VCaP (cell line): ENCODE data around the gene INSC.

Source experiments
- H3K27ac ChIP-seq: fragments of 450-650 bp; 2 replicates; pipeline ENCODE4 v1.5.1; 2017
- TF ChIP-seq, protein P1 (sequence below): fragments of 450-650 bp; conservative IDR thresholded peaks from 2 replicates; pipeline ENCODE4 v1.5.1; 2017; ENCODE audit warnings: mild to moderate bottlenecking, moderate library complexity

The INSC gene

GRCh38 chr11:15161790-15162189, 47.1 kb downstream of the INSC start:
- TF ChIP-seq, protein P1, sequence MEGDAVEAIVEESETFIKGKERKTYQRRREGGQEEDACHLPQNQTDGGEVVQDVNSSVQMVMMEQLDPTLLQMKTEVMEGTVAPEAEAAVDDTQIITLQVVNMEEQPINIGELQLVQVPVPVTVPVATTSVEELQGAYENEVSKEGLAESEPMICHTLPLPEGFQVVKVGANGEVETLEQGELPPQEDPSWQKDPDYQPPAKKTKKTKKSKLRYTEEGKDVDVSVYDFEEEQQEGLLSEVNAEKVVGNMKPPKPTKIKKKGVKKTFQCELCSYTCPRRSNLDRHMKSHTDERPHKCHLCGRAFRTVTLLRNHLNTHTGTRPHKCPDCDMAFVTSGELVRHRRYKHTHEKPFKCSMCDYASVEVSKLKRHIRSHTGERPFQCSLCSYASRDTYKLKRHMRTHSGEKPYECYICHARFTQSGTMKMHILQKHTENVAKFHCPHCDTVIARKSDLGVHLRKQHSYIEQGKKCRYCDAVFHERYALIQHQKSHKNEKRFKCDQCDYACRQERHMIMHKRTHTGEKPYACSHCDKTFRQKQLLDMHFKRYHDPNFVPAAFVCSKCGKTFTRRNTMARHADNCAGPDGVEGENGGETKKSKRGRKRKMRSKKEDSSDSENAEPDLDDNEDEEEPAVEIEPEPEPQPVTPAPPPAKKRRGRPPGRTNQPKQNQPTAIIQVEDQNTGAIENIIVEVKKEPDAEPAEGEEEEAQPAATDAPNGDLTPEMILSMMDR: no peak
- no peak overlapping the region for H3K27ac ChIP-seq

DNA sequence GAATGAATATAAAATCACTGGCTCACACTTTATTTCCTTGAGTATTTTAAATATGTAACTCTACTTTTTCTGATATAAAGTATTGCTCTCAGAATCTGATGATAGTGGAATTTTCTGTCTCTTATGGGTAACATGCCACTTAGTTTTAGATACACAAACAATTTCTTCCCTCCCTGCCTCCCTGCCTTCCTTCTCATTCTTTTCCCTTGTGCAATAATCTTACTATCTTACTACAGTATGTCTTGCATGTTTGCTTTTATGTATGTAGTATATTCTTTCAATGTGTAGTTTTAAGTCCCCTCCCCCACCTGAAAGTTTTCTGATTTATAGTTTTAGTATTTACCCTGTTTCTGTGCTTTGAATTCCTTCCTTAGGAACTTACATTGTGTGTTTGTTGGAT, 48.4 kb downstream of the INSC start:
- no peak overlapping the region for H3K27ac ChIP-seq
- TF ChIP-seq, protein P1: no peak

- H3K27ac ChIP-seq: no peak overlapping the region
- TF ChIP-seq, protein P1: no peak
These were observed 51.5 kb downstream of the INSC start for GRCh38 chr11:15166204-15166603.

- TF ChIP-seq, protein P1: no peak
- H3K27ac ChIP-seq: no peak overlapping the region
These were observed 55.3 kb downstream of the INSC start for GRCh38 chr11:15169815-15170551.

DNA sequence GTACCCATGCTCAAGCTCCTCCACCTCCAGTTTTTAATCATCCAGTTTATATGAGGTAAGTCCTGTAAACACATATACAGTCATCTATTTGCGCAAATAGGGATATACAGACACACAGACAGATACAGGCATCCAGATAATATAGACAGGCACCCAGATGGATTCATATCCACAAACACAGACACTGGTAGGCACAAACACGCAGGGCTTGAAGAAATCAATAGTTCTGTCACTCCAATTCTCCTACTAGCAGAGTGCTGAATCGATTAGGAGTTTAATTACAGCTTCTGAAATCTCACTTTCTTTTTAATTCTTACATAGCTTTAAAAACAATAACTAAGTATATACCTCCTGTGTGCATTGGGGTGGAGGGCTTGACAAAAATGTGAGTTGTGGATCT, 56.0 kb downstream of the INSC start:
- TF ChIP-seq, protein P1: no peak
- H3K27ac ChIP-seq: no peak overlapping the region

DNA sequence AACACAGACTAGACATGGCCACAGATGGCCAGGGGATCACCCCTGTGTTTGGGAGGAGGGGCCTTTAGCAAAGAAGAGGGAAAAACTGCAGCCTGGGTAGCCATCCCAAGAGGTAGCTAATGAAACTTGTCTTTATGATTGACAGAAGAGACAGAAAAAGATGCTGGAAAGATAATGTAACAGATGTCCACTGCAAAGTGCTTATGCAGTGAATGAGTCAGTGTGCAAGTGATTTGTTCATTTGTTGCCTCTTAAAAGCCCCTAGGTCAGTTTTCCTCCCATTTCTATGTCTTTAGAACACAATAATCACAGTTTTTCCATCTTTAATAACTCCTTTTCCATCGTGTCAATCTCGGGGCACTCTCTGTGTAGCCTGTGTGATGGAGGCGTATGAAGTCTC, 57.2 kb downstream of the INSC start:
- H3K27ac ChIP-seq: no peak overlapping the region
- TF ChIP-seq, protein P1: no peak

DNA sequence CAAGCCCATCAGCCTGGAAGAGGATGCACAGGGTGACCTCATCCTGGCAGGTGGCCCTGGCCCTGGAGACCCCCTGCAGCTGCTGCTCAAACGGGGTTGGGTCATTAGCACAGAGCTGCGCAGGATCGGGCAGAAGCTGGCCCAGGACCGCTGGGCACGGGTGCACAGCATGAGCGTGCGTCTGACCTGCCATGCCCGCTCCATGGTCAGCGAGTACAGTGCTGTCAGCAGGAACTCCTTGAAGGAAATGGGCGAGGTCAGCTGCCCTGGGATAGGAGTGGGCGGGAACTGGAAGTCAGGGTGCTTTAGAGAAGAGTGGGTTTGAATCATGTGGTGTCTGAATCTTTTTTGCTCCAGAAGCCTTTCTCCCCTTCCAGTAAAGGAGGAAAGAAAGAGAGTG, 61.1 kb downstream of the INSC start:
- TF ChIP-seq, protein P1: no peak

More for the DNA sequence above, 61.1 kb downstream of the INSC start:
- H3K27ac ChIP-seq: no peak overlapping the region
